HG03442 (cell line): ENCODE results near the gene ATP6V0B.
A peak's percentile ranks its signal among the peaks of the same experiment; 100 is the strongest.

Experiments
- ATAC-seq: cut with Tn5 transposase; IDR thresholded peaks from one replicate; pipeline ENCODE4 v1.9.1; 2021; ENCODE audit warnings: mild to moderate bottlenecking, moderate library complexity; ENCODE audit not compliant: unreplicated experiment

ATP6V0B gene

DNA sequence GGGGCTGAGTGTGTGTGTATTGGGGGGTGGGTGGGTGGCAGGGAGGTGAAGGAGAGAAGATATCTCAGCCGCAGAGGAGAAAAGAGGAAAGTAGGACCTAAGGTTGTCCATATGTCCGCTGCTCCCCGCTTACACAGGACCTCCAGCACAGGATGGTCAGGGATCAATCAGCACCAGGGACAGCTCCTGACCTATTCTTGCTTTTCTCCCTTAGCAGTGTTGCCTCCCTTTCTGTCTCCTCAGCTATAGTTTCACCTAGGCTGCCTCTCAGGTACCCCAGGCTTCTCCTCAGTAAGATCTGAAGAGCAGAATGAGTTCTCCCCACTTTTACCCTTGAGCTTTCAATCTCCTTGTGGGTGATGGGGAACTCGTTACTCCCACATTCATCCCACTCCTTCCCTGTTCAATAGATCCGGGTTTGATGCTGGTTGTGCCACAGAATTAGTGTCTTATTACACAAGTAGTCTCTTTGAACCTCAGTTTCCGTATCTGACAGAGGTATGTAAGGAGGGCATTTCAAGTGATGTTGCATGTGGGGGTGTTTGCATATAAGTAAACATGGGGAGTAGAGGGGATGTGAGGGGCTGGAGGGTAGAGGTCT, 6.3 kb upstream of the ATP6V0B start:
- no peak for ATAC-seq

GRCh38 chr1:43969416-43969745, 5.4 kb upstream of the ATP6V0B start:
- ATAC-seq = no peak

DNA sequence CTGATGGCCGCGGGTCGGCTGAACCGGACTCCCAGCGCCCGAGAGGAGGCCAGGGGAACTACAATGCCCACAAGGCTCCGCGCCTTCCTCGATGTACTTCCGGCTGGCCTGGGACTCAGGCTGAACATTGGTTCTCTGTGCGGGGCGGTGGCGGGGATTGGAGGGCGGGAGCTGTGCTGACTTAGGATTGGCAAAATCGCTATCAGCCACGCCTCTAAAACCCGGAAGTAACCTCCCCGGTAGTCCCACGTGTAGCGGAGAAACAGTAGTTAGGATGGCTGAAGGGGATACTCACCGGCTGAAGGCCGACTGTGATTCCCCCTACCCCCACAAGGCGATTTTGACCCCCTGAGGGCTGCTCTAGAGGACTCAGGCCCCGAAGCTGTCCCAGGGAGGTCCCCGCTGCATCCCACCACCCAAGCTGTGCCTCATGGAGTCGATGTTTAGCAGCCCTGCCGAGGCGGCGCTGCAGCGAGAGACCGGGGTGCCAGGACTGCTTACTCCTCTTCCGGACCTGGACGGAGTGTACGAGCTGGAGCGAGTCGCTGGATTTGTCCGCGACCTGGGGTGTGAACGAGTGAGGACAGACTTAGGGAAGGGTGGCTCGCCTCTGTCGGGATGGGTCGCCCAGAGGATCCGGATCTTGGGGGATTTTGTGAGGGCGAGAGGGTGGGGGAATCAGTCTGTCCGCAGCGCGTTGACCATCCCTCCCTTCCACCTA, 4.9 kb upstream of the ATP6V0B start, which contains the start of gene DPH2:
TSS of gene DPH2 (plus strand) at position 265 of the 721 bp plus-strand sequence. CDS start at position 431, 166 bp downstream.
- ATAC-seq = peak; percentile 76

GRCh38 chr1:43970502-43970901, 4.3 kb upstream of the ATP6V0B start:
- ATAC-seq = no peak

DNA sequence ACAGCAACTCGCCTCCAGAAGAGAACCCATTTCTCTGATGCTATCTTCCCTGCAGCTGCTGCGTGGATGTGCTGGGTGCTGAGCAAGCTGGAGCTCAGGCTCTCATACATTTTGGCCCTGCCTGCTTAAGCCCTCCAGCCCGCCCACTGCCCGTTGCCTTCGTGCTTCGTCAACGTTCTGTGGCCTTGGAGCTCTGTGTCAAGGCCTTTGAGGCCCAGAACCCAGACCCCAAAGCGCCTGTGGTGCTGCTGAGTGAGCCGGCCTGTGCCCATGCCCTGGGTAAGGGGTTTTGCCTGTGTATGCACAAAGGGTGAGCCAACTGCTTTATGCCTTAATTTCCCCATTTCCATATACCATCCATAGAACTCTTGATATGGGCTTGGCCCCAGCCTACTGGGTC, 3.8 kb upstream of the ATP6V0B start:
- ATAC-seq = no peak

GRCh38 chr1:43971336-43971980, 3.3 kb upstream of the ATP6V0B start:
- no peak for ATAC-seq

GRCh38 chr1:43973981-43974442, 748 bp upstream of the ATP6V0B start:
- no peak for ATAC-seq

GRCh38 chr1:43975249-43975961, 645 bp downstream of the ATP6V0B start:
- ATAC-seq = no peak

- ATAC-seq = no peak
Observed at GRCh38 chr1:43976045-43976444, 1.3 kb downstream of the ATP6V0B start.

DNA sequence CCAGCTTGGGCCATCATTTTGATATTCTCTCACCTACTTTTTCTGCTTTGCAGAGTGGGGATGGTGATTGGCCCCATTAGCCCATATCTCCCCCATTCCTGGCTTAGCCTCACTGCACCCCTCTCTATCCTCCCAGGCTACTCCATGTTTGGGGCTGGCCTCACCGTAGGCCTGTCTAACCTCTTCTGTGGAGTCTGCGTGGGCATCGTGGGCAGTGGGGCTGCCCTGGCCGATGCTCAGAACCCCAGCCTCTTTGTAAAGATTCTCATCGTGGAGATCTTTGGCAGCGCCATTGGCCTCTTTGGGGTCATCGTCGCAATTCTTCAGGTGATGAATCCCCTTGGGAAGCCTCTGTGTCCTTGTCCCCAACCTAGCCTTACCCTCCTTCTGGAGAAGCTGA, 2.1 kb downstream of the ATP6V0B start:
- no peak for ATAC-seq

GRCh38 chr1:43977376-43978263, 2.9 kb downstream of the ATP6V0B start:
- ATAC-seq = no peak

DNA sequence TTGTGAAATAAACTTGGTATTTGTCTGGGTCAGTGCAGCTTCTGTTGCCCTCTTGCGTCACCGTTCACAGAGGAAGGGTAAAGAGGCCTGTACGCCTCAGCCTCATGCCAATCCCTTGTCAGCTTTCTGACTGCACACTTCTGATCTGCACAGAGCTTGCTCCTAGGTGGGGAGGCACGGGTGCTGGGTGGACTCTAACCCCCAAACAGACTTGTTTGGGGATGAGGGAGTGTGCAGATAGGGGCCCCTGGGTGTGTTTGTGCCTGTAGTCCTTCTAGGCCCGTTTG, 3.4 kb downstream of the ATP6V0B start:
- no peak for ATAC-seq

GRCh38 chr1:43978551-43979260, 3.9 kb downstream of the ATP6V0B start, which contains the start of gene B4GALT2:
Gene B4GALT2 (plus strand): TSS chr1:43979210. CDS start chr1:43981161, 1,951 bp downstream.
- ATAC-seq = no peak

DNA sequence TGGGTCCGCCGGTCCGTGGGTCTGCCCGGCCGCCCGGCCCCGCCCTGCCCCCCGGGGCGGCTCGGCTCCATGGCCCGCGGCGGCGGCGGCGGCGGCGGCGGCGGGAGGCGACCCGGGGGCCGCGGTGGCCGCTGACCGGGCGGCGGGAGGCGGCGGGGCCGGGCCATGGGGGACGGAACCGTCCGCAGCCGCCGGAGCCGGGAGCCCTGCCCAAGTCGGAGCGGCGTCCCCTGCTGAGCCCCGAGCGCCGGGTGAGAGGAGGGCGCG, 4.4 kb downstream of the ATP6V0B start:
- no peak for ATAC-seq

DNA sequence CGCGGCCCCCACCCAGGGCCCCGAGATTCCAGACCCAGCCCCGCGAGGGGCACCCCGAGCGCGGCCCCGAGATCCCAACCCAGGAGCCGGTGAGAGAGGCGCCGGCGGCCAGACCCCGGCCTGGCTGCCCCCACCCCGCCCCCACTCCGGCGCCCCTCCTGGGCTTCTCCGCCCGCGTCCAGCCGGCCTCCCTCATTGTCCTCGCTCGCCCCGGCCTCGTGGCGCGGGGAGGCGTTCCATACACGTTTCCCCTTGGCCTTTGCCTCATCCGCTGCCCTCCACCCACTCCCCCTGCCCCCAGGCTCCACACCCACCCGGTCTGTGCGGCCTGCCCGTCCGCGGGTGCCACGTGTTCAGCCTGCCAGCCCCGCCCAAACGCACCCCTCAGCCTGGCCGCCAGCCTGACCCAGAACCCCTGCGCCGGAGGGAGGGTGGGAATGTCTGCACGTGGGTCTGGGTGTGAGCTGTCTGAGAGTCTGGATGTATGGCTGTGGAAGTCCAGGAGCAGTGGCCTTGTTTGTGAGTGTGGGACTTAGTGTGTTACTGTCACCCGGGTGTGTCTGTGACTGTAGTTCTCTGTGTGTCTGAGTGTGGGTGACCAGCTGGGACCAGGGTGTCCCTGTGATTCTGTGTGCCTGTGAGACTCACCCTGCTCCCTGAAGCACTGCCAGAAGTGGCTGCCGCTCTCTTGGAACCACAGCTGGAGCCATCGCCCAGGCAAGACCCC, 4.9 kb downstream of the ATP6V0B start:
- no peak for ATAC-seq

- no peak for ATAC-seq
Observed at GRCh38 chr1:43980255-43981134, 5.7 kb downstream of the ATP6V0B start.

DNA sequence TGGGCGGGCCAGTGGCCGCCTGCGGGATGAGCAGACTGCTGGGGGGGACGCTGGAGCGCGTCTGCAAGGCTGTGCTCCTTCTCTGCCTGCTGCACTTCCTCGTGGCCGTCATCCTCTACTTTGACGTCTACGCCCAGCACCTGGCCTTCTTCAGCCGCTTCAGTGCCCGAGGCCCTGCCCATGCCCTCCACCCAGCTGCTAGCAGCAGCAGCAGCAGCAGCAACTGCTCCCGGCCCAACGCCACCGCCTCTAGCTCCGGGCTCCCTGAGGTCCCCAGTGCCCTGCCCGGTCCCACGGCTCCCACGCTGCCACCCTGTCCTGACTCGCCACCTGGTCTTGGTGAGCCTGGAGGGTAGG, 6.4 kb downstream of the ATP6V0B start:
- no peak for ATAC-seq

GRCh38 chr1:43981636-43982035, 6.9 kb downstream of the ATP6V0B start:
- no peak for ATAC-seq

DNA sequence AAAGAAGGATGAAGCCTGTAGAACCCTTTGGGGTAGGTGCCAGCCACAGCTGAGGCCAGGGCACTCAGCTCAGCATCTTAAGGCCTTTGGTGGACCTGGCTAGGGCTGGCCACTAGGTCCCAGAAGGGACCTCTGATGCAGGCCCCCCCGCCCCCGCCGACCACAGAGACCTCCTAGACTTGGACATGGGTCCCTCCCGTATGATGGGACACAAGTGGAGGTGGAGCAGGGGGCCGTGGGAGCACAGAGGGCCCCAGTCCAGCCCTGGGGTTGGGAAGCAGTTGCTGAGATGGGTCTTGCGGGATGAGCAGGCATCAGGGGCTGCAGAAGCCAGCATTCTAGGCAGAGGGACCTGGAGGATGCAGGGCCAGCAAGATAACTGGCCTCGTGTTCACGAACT, 7.5 kb downstream of the ATP6V0B start:
- no peak for ATAC-seq
